GM21526 (cell line): ENCODE results near the gene FIZ1.
A peak's percentile ranks its signal among the peaks of the same experiment; 100 is the strongest.
"Not testable (repeated sequence)": the region's sequence is repeated elsewhere in the genome, so short reads cannot be mapped to it uniquely, and the experiment has no call there.

Source experiments
- ATAC-seq: cut with Tn5 transposase; IDR thresholded peaks from one replicate; pipeline ENCODE4 v1.9.1; 2021; ENCODE audit warnings: moderate library complexity; ENCODE audit not compliant: unreplicated experiment, low FRiP score

FIZ1 gene

GRCh38 chr19:55598719-55599467 lies 424 bp downstream of the FIZ1 start:
- peak; percentile 40 for ATAC-seq

DNA sequence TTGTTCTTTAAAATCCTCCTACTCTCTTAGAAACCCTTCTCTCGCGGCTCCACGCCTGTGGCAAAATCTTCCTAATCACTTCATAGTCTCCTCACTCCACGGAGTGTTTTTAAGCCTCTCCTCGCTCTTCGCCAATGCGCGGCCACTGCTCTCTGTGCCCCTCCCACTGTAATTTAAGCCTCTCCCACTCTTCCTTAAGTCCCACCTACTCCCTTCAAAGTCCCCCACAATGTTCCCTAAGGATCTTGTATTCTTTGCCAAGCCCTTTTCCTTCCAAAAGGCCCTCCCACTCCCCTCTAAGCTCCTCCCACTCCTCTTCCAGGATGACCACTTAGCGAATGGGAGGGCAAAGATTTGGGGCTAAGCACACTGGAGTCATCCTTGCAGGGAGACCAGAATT lies 1.3 kb downstream of the FIZ1 start:
- ATAC-seq = no peak

DNA sequence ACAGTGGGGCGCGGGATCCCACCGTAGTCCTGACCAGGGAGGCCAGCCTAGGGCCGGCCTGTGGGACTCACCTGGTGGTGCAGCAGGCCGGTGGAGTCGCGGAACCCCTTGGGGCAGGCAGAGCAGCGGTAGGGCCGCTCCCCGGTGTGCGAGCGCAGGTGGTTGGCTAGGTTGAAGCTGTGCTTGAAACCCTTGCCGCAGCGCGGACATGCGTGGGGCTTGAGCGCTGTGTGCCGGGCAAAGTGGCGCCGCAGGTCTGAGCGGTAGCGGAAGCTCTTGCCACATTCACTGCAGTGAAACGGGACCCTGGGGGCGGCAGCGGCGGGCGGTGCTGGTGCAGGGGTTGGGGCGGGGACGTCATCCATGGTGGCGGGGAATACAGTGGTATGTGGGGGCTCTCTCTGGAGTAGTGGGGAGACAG lies 1.8 kb downstream of the FIZ1 start:
- ATAC-seq = no peak

DNA sequence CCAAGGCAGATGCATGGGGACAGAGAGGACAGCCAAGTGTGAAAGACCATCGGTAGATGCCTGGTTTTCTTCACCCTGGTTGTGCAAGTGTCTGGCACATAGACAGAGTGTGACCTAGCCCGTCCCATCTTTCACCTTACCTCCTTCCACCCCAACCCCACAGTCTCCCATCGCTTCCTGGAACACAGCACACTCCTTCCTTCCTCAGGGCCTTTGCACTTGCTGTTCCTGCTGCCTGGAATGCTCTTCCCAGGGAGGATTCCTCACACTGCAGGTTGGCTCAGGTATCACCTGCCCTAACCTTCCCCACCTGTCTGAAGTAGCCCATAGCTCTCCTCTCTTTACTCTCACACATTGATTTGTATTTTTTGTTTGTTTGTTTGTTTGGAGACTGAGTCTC lies 3.0 kb downstream of the FIZ1 start:
- no peak for ATAC-seq

GRCh38 chr19:55594996-55595545 lies 4.2 kb downstream of the FIZ1 start:
- no peak for ATAC-seq

- ATAC-seq = no peak
These were observed 6.1 kb downstream of the FIZ1 start for GRCh38 chr19:55593096-55593772.

DNA sequence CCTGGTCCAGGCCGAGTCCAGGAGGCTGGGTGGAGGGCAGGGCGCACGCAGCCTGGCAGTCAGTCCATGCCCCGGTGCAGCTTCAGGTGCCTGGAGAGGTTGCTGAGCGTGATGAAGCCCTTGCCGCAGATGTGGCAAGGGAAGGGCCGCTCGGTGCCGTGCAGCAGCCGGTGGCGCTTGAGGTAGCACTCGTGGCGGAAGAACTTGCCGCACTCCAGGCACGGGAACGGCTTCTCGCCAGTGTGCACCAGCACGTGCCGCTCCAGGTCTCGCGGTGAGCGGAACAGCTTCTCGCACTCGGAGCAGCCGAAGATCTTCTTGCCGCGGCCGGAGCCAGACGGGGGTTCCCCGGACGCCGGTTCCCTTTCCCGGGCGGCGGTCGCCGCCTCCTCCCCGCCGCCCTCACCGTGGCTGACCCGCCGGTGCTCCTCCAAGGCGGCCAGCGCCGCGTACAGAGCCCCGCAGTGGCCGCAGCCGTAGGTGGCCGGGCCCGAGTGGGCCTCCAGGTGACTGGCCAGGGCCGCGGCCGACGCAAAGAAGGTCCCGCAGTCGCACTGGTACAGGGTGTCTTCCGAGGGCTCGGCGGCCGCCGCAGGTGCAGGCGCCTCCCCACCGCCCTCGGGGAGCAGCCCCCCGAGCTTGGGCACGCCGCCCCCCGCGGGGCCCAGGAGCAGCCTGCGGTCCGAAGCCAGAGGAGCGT lies 6.8 kb downstream of the FIZ1 start:
- ATAC-seq = no peak

DNA sequence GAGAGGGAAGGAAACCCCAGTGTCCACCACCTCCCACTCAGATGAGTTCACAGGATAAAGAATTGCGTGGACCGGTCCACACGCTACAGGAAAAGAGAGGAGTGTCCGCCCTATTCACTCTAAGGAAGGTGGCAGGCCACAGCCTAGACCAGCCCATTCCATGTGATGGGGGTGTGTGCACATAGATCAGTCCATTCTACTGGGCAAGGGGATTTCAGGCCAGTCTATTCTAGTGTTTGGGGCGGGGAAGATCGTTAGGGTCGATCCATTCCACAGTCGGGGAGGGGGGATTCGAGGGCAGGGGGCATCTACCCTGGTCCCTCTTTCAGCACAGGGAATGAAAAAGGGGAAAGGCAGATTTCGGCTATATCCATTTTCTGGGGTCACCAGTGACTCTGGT lies 7.8 kb downstream of the FIZ1 start:
- no peak for ATAC-seq

- no peak for ATAC-seq
These were observed 8.7 kb downstream of the FIZ1 start for GRCh38 chr19:55590617-55591016.

- no peak for ATAC-seq
These were observed 9.2 kb downstream of the FIZ1 start for GRCh38 chr19:55590109-55590508.

- no peak for ATAC-seq
These were observed 10.6 kb downstream of the FIZ1 start for GRCh38 chr19:55588738-55589137.

DNA sequence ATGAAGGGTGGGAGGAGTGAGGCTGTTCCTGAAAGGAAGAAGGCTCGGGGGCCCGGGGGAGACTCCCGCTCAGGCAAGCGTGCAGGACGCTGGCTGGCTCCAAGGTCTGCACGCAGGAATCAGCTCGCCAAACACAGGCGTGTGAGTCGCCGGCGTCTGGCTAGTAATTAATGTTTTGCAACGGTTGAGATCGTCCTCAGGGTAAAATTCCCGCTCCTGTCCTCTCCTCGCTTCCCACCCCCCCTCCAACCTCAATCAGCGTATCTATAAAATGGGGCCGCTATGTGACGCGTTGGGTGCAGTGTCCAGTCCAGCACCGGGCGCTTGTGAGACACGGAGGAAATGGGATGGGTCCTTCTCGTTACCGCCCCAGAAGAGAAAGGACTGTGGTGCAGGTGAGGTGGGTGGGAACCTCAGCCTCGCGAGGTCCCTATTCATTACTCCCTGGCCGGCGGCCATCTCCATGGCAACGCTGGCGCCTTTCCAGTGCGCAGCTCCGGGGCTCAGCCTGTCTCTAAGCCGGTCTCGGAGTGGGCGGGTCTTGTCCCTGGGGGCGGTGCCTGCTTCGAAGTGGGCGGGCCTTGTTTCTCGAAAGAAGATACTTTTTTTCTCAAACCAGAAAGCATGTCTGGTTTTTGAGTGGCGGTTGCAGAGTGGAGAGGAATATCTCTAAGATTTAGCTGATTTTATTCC lies 12.2 kb downstream of the FIZ1 start:
- peak; percentile 88 for ATAC-seq

DNA sequence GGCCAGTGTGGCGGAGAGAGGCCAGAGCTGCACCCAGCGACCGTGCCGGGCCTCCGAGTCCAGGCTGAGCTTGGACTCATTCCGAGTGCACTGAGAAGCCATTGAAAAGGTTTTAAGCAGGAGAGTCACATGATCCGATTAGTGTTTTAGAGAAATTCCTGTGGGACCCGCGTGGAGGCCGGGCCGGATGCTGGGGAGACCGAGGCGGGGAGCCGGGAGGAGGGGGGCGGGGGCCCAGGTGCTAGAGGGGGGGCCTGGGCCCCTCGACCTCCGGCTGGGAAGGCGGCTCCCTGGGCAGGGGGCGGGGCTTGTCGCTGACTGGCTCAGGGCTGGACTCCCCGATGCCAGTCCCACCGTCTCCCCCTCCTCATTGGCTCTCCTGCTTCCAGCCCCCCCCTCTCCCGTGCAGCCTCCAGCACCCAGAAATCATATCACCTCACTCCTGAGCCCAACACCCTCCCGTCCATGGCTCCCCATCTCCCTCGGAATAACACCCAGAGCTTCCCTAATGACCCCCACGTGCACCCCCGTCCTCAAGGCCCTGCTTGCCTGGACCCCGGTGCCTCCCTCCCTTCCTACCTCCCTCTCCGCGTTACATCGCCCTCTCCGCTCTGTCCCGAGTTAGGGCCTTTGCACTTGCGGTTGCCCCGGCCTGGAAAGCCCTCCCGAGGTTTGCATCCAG lies 13.5 kb downstream of the FIZ1 start:
- ATAC-seq = no peak

DNA sequence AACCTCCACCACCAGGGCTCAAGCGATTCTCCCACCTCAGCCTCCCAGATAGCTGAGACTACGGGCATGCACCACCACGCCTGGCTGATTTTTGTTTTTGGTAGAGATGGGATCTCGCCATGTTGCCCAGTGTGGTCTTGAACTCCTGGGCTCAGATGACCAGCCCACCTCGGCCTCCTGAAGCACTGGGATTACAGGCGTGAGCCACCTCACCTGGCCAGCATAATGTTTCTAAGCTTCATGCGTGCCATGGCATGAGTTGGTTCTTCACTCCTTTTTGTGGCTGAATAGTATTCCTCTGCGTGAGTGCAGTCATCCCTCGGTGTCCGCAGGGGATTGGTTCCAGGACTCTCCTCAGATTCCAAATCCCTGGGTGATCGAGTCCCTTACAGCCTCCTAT lies 14.4 kb downstream of the FIZ1 start:
- ATAC-seq = no peak

DNA sequence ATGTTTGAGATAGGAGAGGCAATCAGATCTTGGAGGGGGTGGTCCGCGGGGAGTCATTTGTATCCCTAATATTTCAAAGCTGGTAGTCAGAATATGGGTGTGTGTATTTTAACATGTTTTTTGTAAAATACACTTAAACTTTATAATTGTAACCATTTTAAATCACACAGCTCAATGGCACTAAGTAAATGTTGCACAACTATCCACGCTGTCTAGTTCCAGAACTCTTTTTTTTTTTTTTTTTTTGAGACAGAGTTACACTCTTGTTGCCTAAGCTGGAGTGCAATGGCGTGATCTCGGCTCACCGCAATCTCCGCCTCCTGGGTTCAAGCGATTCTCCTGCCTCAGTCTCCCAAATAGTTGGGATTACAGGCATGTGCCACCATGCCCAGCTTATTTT lies 15.4 kb downstream of the FIZ1 start:
- ATAC-seq = not testable (repeated sequence)

DNA sequence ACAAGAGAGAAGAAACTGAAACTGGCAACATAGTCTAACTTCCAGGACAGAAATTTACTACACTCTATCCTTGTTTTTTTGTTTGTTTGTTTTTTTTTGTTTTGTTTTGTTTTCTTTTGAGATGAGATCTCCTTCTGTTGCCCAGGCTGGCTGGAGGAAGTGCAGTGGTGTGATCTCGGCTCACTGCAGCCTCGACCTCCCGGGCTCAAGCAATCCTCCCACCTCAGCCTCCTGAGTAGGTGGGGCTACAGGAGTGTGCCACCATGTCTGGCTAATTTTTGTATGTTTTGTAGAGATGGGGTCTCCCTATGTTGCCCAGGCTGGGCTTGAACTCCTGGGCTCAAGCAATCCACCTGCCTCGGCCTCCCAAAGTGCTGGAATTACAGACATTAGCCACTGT lies 17.0 kb downstream of the FIZ1 start:
- not testable (repeated sequence) for ATAC-seq

GRCh38 chr19:55581823-55582223 lies 17.5 kb downstream of the FIZ1 start:
- no peak for ATAC-seq

- ATAC-seq = no peak
These were observed 18.0 kb downstream of the FIZ1 start for GRCh38 chr19:55581145-55581822.

DNA sequence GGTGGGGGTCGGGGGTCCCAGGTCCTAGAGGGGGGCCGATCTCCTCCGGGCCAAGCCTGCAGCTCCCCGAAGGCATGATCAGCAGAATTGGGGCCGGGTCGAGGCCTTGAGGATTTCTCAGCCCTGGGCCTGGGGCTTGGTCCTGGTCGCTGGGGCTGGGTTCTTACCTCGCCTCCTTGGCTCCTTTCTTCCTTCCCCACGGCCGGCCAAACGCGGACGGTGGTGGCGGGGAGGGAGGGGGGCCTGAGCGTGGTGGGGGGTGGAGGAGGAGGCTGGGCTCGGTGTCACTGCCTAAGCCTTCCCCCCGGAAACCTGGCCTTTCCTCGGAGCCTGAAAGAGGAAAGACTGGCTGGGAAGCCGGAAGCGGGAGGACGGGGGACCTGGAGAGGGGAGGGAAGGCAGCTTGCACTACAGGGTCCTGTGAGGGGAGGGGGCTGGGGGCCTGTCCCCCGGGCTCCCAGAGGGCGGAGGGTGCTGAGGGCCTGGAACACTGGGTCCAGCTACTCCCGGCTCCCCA lies 18.6 kb downstream of the FIZ1 start, which contains the start of gene ZNF579:
ZNF579 (minus strand) TSS at position 221 of the 517 bp plus-strand sequence. CDS start 1,209 bp downstream, outside the sequence.
- no peak for ATAC-seq
